HG03103 (cell line): ENCODE measurements around the gene MAB21L1.

Source experiments
- ATAC-seq: cut with Tn5 transposase; IDR thresholded peaks from one replicate; pipeline ENCODE4 v1.9.1; 2021; ENCODE audit warnings: low read depth; ENCODE audit not compliant: unreplicated experiment

The MAB21L1 gene

DNA sequence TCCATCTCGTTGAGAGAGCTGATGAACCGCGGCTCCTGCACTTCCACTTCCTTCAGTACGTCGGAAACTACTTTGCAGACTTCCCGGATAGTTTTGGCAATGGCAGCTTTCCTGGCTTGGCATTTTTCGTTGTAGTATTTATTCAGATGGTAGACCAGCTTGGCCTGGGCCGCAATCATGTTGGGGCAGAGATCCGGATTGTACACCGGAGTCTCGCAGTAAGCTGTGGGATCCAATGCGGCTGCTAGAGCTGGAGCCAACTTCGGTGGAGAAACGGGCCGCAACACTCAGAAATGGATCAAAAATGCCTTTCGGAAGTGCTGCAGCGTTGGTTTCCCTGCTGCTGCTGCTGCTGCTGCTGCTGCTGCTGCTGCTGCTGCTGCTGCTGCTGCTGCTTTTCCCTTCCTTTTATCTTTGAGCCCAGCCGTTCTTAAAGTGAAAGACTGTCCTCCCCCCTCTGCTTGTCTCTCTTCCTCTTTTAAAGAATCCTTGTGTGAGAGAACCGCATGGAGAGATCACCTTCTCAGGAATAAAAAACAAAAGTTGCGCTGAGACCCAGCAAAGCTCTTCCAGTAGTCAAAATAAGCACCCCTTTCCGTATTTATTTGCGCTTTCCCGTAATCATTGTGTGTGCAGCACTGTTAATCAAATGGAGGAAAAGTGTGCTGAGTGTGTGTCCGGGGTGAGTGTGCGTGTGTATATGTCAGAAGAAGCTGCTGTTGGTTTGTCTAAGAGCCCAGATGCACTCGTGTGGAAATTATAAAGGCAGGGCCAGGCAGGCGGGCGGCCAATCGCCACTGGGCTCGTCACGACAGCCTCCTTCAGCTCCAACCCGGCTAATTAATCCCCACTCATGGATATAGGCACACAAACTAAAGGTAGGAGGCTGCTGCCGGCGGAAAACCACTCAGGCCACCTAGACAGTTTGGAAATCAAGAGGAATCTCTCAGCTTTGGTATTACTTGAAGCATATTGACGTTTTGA, at the start of gene MAB21L1:
Gene MAB21L1, minus strand, starts transcription at position 730 of the 984 bp plus-strand sequence. Its CDS starts 551 bp downstream, at position 179.
- ATAC-seq = no peak

DNA sequence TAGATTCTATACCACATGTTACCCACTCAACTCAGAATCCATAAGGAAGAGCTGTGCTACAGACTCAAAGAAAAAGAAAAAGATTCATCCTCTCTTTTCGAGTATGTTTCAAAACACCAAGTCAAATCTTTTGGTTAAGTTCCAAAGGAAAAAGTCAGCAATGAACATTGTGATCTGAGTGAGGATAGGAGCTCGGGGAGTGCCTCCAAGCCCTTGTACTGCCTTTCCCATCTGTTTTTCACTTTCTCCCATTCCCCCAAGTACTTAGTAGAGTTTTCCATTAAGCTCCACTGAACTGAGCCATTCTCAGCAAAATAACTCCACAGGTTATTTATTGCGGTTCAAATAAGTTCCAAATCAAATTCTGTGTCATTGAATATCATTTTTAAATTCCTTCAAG, 47.7 kb upstream of the MAB21L1 start:
- ATAC-seq = no peak

DNA sequence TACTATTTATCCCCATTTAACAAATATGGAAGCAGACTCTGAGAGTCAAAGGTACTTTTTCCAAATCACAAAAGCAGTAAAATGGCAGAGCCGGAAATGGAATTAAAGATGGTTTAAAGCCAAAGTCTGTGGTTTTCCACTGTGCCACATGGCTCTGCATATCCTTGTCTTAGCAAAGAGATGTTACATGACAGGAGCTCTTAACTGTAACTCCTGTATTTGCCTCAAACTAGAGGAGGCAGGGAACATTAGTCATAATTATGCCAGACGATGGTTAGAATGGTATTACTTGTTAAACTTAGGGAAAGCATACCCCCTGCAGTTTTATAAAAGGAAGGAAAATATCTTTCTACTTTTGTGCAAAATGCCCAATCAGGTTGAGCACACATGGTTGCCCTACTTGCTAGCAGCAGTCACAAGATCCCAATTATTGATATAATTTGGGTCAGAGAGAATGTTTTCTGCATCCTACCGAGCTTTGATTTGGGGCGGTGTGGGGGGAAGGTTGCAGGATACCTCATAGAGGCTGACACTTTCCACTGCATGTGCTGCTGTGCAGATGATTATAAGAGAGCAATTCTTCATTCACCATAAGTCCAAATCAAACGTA, 42.0 kb upstream of the MAB21L1 start:
- ATAC-seq = no peak

DNA sequence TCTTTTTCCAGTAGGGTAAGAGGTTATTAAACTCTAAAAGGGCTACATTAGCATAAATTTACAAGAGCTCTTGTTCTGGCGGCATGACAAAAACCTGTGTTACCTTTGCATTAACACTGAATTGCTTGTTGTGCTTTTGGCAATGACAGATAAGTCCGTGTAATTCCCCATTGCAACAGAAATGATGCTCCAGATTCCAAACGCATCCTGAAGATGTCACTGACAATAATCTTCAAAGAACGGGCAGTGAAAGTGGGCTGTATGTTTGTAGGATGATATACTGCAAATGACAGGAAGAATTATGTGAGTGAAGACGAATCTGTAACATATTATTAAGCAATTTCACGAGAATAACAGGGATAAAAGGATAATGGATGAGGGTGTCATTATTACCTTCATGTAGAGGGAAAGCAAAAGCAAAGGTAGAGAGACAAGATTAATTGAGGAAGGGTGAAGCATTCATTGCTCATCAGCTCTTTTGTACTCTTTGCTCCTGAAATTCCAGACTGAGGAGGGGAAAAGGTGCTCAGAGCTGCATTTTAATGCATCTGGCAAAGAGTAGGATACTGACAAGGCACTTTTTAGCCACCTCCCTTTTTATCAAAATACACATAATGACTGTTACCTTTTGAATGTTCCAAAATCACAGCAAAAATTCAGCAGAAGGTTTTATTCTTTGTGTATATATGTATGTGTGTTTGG, 38.5 kb upstream of the MAB21L1 start:
- ATAC-seq = no peak

DNA sequence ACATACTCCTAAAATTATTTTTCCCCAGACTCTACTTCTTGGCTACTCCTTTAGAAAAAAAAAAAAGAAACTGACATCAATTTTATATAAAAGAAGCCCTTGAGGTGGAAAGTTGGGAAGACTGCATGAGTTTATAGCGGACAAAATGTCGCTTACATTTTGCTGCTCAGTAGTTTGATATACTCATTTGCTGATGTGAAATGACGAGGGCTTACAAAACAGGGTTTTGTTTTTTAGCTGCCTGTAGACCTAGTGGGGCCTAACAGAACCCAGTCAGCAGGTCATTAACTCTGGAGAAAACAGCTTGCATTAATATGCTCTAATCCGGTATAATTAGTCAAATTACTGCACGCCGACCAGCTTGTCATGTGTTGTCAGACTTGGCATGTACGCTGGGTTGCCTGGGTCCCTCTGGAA, 37.6 kb upstream of the MAB21L1 start:
- ATAC-seq = no peak

DNA sequence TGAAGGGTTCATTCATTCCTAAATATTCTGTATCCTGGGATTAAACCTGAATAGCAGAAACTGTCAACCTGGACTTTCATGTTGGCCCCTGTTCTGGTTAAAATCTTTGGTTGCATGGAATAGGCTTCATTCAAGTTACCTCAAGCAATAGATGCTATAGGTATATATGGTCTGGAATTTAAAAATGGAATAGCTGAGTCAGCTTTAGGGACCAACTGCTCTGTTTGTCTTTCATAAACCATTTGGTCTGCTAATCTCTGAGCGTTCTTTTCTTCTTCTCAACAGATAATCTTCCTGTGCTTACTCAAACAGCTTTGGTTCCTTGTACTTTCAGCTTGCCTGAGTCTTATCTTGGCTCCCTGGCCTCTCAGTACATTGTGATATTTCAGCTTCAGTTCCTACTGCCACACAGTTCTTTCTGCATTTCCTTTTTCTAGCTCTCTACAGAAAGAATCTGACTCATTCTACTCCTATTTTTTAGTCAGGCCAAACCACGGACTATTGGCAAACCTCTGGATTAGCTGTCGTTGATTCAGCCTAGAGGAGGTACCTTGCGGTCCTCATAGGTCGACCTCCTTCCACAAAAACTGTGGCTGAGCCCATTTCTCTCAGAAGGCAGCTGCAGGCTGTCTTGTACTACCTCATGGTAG, 35.9 kb upstream of the MAB21L1 start:
- no peak for ATAC-seq

DNA sequence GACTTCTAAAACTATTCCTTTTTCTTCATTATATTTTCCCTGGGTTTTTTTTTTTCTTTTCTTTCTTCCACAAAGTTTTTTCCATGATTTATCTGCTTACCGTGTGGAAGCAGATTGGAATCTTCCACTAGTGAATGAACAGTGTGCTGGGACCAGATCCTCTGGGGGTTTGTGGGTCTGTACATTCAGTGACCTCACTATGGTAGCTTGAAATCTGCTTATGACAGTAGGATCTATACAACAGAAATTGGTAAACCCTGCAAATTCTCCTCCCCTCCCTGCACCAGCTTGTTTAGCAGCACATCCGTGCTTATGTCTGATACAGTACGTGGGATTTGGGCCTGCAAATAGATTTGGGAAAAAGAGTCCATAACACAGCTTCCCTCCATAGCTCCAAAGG, 26.0 kb upstream of the MAB21L1 start:
- ATAC-seq = no peak

DNA sequence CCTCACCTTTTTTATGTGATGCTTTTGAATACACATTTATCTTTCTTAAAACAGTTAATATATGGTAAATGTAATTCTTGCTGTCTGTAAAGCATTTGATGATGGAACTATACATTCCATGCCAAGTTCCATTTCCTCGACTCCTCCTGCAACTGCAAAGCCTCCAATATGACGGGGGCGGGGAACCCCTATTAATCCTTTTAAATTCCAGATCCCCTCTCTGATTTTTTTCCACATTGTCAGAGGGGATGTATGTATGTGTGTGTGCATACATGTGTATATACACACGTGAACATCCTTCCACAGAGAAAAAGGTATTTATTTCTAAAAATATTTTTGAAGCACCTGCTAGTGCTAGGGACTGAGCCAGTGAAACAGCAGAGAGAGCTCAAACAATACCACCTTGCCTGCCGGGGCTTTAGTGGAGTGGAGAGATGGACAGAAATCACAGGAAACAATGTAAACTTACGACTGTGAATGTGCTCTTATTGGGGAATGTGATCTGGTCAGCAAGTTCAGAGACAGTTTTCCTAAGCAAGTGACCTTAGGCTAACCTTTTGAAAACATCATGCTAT, 25.3 kb upstream of the MAB21L1 start:
- no peak for ATAC-seq

DNA sequence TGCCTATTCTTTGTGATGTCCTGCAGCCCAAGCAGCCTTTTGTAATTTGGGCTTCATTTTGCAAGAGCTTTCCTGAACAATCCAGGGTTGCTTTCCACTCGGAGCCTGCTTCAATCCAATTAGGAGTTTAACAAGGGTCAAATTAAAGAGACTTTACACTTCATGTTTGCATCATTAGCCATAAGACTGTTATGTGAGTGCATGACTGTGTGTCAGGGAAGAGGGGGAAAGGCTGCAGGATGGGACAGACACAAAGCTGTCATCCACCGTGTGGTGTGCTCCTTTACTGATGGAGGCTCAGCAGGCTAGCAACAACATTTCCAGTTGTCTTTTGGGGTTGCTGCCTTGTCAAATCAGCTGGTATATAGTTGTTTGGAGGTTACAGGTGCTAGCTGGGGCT, 23.7 kb upstream of the MAB21L1 start:
- ATAC-seq = no peak

DNA sequence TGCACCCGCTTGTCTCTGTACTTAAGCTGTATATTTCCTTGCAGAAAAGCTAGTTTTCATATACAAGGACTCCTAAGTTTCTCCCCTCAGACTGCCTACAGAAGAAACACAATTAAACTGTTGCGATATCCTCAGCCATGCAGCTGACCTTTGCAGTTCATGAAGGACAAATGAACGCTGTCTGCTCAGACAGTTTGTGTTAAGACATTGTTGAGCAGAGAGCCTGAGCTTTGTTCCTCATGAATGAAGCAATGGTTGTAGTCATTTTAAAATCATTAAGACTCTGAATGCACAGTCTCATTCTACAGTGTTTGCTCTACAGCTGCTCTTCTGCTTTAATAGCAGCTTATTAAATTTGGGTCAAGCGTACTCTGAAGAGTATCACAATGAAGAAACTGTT, 23.2 kb upstream of the MAB21L1 start:
- ATAC-seq = no peak

DNA sequence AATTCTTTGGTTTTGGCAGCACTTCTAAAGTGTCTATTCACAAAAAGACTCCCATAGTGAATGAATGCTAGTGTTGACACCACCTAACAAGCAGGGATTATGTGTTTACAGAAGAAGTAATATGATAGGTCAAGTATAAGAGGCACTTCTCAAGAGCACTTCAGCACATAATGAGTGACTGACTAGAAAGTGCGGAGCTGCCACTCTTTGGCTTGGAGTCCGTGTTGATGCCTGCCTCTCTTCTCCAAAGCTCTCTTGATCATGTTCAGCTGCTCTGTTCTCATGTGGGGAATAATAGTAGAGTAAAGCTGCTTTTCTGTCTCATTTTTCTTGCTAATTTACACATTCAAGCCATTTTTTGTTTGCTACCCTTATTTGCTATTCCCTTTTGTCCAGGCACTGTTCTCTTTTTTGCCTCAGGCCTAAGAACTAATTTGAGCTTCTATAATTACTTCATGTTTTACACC, 22.7 kb upstream of the MAB21L1 start:
- ATAC-seq = no peak

DNA sequence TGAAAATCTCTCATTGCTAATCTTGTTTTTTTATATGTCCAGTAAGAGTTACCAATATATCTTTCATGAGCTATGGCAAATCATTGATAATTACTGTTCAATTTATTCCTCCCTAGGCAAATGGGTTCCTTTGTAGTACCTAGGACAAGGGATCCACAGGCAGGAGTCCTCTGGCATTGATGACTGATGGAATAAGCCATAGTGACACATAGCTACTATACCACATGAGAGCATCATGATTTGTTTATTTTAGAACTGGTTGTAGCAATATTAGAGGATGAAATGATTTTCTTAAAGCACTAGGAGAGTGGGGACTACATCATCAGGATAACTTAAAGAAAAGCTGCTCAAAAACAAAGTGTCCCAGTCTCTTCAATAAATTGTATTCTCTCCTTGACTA, 21.7 kb upstream of the MAB21L1 start:
- ATAC-seq = no peak

DNA sequence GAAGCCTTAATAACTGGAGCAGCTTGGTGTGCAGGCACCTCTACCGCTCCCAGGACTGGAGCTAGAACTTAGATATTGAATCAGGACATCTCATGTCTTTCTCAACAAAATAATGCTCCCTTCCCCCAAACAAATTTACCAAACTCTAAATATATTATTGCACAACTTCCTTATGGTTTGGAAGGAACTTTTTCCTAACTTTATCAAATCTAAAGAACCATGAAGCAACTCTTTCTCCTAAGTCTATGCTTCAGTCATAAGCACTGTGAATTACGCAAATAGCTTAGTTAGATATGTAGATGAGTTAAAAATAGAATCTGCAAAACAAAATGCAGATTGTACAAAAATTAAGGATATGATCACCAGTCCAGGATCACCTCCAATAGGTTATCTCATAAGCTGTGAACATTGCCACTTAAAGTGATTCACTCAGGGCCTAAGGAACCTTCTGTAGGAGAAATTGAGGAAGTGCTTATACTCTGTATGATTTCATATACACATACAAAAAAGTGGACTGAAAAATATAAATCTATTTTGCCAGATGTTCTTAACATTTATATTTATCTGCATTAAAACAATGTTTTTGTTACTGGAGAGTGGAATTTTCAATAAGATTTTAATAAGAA, 20.4 kb upstream of the MAB21L1 start:
- ATAC-seq = no peak

DNA sequence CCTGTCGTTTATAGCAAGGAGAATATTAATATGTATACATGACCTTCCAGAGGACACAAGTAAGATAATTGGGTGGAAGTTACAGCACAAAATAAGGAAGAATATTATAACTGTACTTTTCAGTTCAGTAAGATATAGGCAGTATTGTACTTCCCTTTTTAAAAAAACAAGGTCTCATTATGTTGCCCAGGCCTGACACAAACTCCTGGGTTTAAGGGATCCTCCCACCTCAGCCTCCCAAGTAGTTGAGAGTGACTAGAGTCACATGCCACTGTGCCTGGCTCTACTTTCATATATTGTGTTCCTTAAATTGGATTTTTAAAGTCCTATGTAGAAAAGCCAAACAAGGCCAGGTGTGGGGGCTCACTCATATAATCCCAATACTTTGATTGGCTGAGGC, 19.5 kb upstream of the MAB21L1 start:
- ATAC-seq = no peak

DNA sequence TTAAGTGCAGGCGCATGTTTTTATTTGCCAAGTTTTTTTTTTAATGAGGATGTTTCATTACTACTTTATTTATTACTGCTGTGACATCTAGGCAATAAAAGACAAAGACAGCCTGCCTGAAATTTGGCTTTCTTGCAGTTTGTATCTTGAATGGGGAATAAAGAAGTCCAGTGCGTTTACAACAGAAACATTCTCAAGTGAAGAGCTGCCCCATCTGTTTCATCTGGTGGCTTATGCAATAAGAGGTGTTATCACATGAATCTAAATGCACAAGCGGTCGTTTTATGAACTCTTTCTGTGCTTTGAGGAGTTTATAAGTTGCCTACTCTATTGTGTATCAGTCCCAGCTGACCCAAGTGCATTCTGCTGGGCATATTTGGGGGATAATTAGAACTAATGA, 12.6 kb upstream of the MAB21L1 start:
- ATAC-seq = no peak

DNA sequence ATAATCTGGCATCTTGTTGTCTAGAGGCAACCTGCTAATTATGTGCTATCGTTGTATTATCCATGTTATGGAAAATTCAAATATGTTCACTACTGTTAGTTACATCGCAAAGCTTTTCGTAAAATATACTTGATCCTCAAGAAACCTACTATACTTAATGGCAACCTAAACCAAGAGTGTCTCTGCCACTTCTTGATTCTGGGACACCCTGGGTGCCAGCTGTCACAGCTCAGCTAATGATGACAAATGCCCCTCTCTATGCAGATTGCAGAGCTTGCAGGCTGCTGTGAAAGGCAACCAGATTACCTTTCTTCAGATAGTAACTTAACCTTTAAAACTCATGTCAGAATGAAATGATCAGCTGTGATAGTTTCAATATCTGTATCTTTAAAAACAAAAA, 8.9 kb upstream of the MAB21L1 start:
- ATAC-seq = no peak

DNA sequence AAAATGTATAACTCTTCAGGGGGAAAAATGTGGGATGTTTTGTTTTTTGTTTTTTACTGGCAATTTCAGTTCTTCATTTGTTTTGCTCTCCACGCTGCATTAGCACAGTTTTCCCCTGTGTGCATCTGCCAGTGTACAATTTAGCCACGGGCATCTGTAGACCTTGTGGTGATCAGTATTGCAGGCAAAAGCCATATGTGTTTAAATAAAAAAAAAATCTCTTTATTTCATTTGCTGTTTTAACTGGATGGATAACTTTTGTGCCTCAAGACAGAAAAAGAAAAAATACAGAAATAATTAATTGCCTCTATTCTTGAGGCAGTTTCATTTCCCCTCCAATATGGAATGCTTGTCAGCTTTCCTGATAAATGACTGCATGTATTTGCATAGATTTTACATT, 7.9 kb upstream of the MAB21L1 start:
- no peak for ATAC-seq

DNA sequence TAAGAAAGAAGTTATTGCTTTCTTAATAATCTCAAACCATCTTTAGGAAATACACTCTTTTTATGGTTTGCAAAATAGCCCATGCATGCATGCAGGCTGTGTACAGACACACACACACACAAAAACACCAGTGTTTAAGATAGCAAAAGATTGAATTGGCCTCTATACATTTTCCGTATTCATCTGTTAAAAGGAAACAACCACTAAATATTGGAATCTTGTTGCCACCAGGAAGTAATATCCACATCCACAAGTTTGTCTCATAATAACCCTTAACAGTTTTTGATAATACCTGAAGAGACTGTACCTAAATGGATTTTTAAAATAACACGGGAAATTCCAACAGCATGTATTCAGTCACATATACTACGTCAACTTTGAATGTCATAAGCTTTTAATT, 7.3 kb upstream of the MAB21L1 start:
- ATAC-seq = no peak

DNA sequence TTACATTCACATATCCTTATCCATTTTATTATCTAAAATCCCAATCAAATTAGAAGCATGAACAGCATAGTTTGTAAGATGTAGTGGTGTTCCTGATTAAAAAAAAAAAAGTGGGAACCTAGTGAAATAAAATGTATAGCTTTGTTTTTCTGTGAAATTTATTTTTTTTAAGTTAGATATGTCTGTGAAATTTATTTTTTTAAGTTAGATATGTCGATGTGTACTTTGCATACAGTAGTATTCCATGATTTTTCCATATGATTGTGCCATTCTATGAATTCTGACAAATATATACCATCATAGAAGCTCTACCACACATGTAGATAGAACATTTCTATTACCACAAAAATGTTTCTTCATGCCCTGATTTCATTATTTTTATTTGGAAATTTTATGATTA, 6.0 kb upstream of the MAB21L1 start:
- ATAC-seq = no peak

DNA sequence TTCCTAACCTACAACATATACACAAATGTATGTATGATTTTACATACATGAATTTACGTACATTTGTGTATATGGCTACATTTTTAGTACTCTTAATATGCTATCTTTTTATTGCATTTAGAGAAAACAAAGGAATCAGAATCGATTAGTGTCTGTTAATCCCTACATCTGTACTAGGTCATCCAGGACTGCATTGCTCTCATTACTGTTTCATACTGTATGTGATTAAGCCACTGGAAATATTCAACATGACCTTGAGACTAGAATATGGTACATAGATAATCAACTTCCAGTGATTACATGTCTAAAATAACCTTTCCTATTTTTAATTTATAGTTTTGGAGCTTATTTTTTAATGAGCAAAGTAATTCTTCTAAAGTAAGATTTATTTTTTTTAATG, 5.3 kb upstream of the MAB21L1 start:
- ATAC-seq = no peak
